NB4 (cell line): ENCODE results near the gene MYO1A.
"Not testable (repeated sequence)": the region's sequence is repeated elsewhere in the genome, so short reads cannot be mapped to it uniquely, and the experiment has no call there.

Experiments
- POLR2A ChIP-seq: IDR thresholded peaks from 2 replicates; pipeline ENCODE4 v1.6.1; 2011; ENCODE audit warnings: mild to moderate bottlenecking; ENCODE audit not compliant: insufficient read length; ENCODE audit errors: extremely low read depth
- TF ChIP-seq, protein P1 (sequence below): IDR thresholded peaks from one replicate; pipeline ENCODE4 v1.5.1; 2012; ENCODE audit warnings: low read depth, low read length

DNA sequence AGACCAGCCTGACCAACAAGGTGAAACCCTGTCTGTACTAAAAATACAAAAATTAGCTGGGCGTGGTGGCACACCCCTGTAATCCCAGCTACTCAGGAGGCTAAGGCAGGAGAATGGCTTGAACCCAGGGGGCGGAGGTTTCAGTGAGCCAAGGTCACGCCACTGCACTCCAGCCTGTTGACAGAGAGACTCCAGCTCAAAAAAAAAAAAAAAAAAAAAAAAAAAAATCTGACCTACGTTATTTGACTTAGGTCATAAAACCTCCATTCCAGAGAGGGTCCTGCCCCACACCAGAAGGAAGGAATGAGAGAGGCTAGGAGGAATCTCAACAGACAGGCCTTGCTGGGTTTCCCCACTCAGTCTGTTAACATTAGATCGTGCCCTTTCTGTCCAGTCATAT is 31.6 kb downstream of the MYO1A start:
- TF ChIP-seq POLR2A: not testable (repeated sequence)
- TF ChIP-seq, protein P1, sequence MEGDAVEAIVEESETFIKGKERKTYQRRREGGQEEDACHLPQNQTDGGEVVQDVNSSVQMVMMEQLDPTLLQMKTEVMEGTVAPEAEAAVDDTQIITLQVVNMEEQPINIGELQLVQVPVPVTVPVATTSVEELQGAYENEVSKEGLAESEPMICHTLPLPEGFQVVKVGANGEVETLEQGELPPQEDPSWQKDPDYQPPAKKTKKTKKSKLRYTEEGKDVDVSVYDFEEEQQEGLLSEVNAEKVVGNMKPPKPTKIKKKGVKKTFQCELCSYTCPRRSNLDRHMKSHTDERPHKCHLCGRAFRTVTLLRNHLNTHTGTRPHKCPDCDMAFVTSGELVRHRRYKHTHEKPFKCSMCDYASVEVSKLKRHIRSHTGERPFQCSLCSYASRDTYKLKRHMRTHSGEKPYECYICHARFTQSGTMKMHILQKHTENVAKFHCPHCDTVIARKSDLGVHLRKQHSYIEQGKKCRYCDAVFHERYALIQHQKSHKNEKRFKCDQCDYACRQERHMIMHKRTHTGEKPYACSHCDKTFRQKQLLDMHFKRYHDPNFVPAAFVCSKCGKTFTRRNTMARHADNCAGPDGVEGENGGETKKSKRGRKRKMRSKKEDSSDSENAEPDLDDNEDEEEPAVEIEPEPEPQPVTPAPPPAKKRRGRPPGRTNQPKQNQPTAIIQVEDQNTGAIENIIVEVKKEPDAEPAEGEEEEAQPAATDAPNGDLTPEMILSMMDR: not testable (repeated sequence)
